Esophagus squamous epithelium (tissue), 5 donors: ENCODE results near the gene ABO. TPM values are rescaled to one million over a fixed set of nuclear protein-coding genes. Genes with fewer than 3 reads are reported as not detected.

Experiments used
- DNase-seq: peaks from one replicate; lab custom pipeline; 2025; lab: John Stamatoyannopoulos, UW
- H3K27ac ChIP-seq, 4 donors: fragments of 200-600 bp; sonication (generic); one replicate each; pipeline ENCODE4 v1.5.1; 2016 to 2019; ENCODE audit warnings: mild to moderate bottlenecking in 1 of 4
- H3K27me3 ChIP-seq, 4 donors: fragments of 200-600 bp; sonication (generic); 1 replicate in 3 of 4; 2 replicates in 1 of 4; pipeline versions ENCODE4 v1.5.1 to v1.6.0; 2017 to 2021; ENCODE audit warnings: antibody characterized with exemption in 1 of 4
- H3K36me3 ChIP-seq, 3 donors: fragments of 200-600 bp; sonication (generic); one replicate each; pipeline ENCODE4 v1.5.1; 2016 to 2019
- H3K4me1 ChIP-seq, 3 donors: fragments of 200-600 bp; sonication (generic); one replicate each; pipeline ENCODE4 v1.5.1; 2017 to 2019
- H3K4me3 ChIP-seq, 4 donors: fragments of 200-600 bp; sonication (generic); 1 replicate in 3 of 4; 2 replicates in 1 of 4; pipeline ENCODE4 v1.5.1; 2016 to 2019; ENCODE audit warnings: mild to moderate bottlenecking in 2 of 4, moderate library complexity in 1 of 4
- H3K9me3 ChIP-seq, 3 donors: fragments of 200-600 bp; sonication (generic); one replicate each; pipeline ENCODE4 v1.5.1; 2016 to 2019
- CTCF ChIP-seq, 6 experiments: fragments of 450-650 bp in 4 of 6; fragments of 200-600 bp in 2 of 6; sonication (generic) in 2 of 6; IDR thresholded peaks; one replicate each; pipeline ENCODE4 v1.5.1; 2016 to 2019; ENCODE audit warnings: antibody characterized with exemption in 6 of 6, mild to moderate bottlenecking in 4 of 6, moderate library complexity in 4 of 6
- POLR2A ChIP-seq, 4 donors: fragments of 450-650 bp; IDR thresholded peaks; one replicate each; pipeline ENCODE4 v1.6.1; 2017; ENCODE audit warnings: antibody characterized with exemption in 4 of 4, mild to moderate bottlenecking in 4 of 4, moderate library complexity in 3 of 4
- WGBS, 2 donors: methylation state at CpG; one replicate each; pipeline ENCODE4 v1.1.5; 2018; 5-methylcytosine and 5-hydroxymethylcytosine counted together
- intact Hi-C: fragments of 100-400 bp; cut with DNase I; formaldehyde crosslinking; loops from one replicate; pipeline ENCODE4 v1.15.0; 2022
- total RNA-seq, 4 donors: library from RNA; depleted of rRNA; stranded (reverse); fragments of >200 nt; gene quantifications; one replicate each; pipeline ENCODE4 v1.1.0, GENCODE V29; 2016
- donor health status: DM: yes; HTN: yes; CAD: no.

Gene ABO
- total RNA-seq, 4 donors from 2014 or later, result 3.4 to 48.8 (median 8.2) TPM

- Histone ChIP-seq H3K36me3 (peaks cover 0 to 38% (median 0%) of the 10 kb centered on the region in 3 donors), H3K4me1 (peaks cover 0 to 19% (median 15%) of the 10 kb centered on the region in 3 donors), H3K27me3 (no peaks in the 10 kb centered on the region), H3K27ac (peak overlapping the region in 2 of 4 donors; percentile 3 to 34), H3K9me3 (no peaks in the 10 kb centered on the region), H3K4me3 (no peak overlapping the region)
- TF ChIP-seq CTCF (IDR thresholded peaks at IDR 0.05) (no peak), POLR2A (IDR thresholded peaks at IDR 0.05) (no peak)
- intact Hi-C loops, result no loop called here
- WGBS, 2 donors, result 70 to 74% methylated on average over 4 to 10 of the region's 21 CpGs
- no peak for DNase-seq
These were observed 16.7 kb downstream of the ABO start for GRCh38 chr9:133258061-133259015.

DNA sequence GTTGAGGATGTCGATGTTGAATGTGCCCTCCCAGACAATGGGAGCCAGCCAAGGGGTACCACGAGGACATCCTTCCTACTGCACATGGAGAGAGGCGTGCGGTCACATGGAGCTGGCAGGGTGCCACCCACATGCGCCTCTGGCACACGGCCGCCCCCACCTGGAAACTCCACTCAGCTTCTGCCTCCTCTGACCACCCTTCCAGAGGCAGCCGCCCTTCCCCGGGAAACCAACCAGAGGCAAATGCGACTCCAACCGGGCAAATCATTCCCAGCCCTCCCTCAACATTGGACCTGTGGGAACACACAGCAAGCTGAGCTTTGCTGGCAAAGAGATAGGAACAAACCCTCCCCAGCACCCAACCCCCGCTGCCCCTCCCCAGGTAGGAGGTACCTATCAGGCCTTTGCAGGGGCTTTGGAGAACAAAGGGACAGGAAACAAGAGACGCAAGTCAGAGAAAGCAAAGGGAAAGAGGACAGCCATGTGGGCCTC, 17.5 kb downstream of the ABO start:
- WGBS, 2 donors, result 67 to 80% methylated on average over 1 to 3 of the region's 13 CpGs
- TF ChIP-seq POLR2A (IDR thresholded peaks at IDR 0.05), result no peak
- peak overlapping the region in 3 of 4 donors; percentile 3 to 79 (median 17) for H3K27ac ChIP-seq

DNA sequence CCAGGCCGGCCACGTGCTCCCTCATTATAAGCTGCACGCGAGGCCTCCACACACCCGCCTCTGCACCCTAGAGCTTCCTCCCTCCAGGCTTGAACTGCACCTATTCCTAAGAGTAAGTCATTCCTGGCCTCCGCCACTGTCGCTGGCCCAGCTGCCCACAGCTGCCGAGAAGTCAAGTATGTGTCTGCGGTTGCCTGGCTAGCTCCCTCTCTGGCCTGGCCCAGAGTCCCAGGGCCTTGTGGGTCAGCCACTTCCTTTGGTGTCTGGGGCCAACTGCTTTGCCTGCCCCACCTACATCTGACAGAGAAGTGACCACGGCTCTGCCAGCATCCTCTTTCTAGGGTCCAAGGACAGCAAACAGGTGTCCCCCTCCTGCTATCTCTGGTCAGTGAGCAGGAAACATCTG, 18.3 kb downstream of the ABO start:
- WGBS, 2 donors, result 90 to 94% methylated on average over 6 to 9 of the region's 10 CpGs
- Histone ChIP-seq H3K27ac (peak overlapping the region in 2 of 4 donors; percentile 17 to 79), H3K9me3 (no peaks in the 10 kb centered on the region), H3K4me3 (no peak overlapping the region), H3K27me3 (no peaks in the 10 kb centered on the region), H3K36me3 (peaks cover 0 to 37% (median 0%) of the 10 kb centered on the region in 3 donors), H3K4me1 (peaks cover 0 to 36% (median 28%) of the 10 kb centered on the region in 3 donors)
- TF ChIP-seq CTCF (IDR thresholded peaks at IDR 0.05), result no peak
- TF ChIP-seq POLR2A (IDR thresholded peaks at IDR 0.05), result no peak
- intact Hi-C loops, result no loop called here
- no peak for DNase-seq

More for the DNA sequence above, 17.5 kb downstream of the ABO start:
- intact Hi-C loops, result no loop called here
- H3K4me3 ChIP-seq, result no peak overlapping the region
- no peak for DNase-seq
- H3K4me1 ChIP-seq, result peaks cover 0 to 28% (median 20%) of the 10 kb centered on the region in 3 donors
- H3K36me3 ChIP-seq, result peaks cover 0 to 38% (median 0%) of the 10 kb centered on the region in 3 donors
- no peaks in the 10 kb centered on the region for H3K27me3 ChIP-seq
- no peaks in the 10 kb centered on the region for H3K9me3 ChIP-seq

DNA sequence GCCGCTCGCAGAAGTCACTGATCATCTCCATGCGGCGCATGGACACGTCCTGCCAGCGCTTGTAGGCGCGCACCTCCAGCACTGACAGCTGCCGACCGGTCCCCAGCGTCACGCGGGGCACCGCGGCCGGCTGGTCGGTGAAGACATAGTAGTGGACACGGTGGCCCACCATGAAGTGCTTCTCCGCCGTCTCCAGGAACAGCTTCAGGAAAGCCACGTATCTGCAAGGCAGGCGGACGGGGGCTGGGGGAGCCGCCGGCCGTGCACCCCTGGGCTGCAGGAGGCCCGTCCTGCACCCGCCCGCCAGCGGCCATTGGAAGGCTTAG, 18.9 kb downstream of the ABO start:
- DNase-seq, result no peak
- H3K9me3 ChIP-seq, result no peaks in the 10 kb centered on the region
- WGBS, 2 donors, result 90 to 98% methylated on average over 10 to 19 of the region's 30 CpGs
- peaks cover 0 to 42% (median 34%) of the 10 kb centered on the region in 3 donors for H3K4me1 ChIP-seq
- intact Hi-C loops, result no loop called here
- peaks cover 0 to 31% (median 0%) of the 10 kb centered on the region in 3 donors for H3K36me3 ChIP-seq
- no peaks in the 10 kb centered on the region for H3K27me3 ChIP-seq
- TF ChIP-seq POLR2A (IDR thresholded peaks at IDR 0.05), result no peak
- TF ChIP-seq CTCF (IDR thresholded peaks at IDR 0.05), result no peak
- H3K4me3 ChIP-seq, result no peak overlapping the region
- H3K27ac ChIP-seq, result peak overlapping the region in 1 of 4 donors; percentile 79

- Histone ChIP-seq H3K27ac (no peak overlapping the region), H3K27me3 (no peaks in the 10 kb centered on the region), H3K9me3 (no peaks in the 10 kb centered on the region), H3K4me3 (no peak overlapping the region), H3K4me1 (peaks cover 0 to 47% (median 38%) of the 10 kb centered on the region in 3 donors), H3K36me3 (peaks cover 0 to 26% (median 0%) of the 10 kb centered on the region in 3 donors)
- TF ChIP-seq POLR2A (IDR thresholded peaks at IDR 0.05), result no peak
- TF ChIP-seq CTCF (IDR thresholded peaks at IDR 0.05), result no peak
- no peak for DNase-seq
- intact Hi-C loops, result no loop called here
- 82 to 90% methylated on average over 1 to 12 of the region's 42 CpGs for WGBS, 2 donors
These were observed 19.4 kb downstream of the ABO start for GRCh38 chr9:133255371-133256135.
